DOHH2 (cell line): ENCODE measurements around the gene SLC35F1.

Source experiments
- CTCF ChIP-seq: fragments of 200-600 bp; sonication (generic); IDR thresholded peaks from one replicate; pipeline ENCODE4 v1.5.1; 2014; ENCODE audit warnings: antibody characterized with exemption, mild to moderate bottlenecking, low read depth, low read length; ENCODE audit not compliant: poor library complexity, severe bottlenecking
- EZH2phosphoT487 ChIP-seq: fragments of 200-600 bp; sonication (generic); IDR thresholded peaks from 2 replicates; pipeline ENCODE4 v1.6.1; 2017; ENCODE audit warnings: borderline replicate concordance, mild to moderate bottlenecking, antibody characterized with exemption, low read length, moderate library complexity, mixed read lengths

- no peak for TF ChIP-seq CTCF
- TF ChIP-seq EZH2phosphoT487 = no peak
Observed at GRCh38 chr6:118320652-118321051, 413.6 kb downstream of the SLC35F1 start.
